ENCODE measurements around the gene CCHCR1. TPM values are rescaled to one million over a fixed set of nuclear protein-coding genes. Genes with fewer than 3 reads are reported as not detected.

Gene CCHCR1
- total and polyA plus RNA-seq, 7 experiments from 2014 or later: 6.9 to 46.4 (median 24.2) TPM

DNA sequence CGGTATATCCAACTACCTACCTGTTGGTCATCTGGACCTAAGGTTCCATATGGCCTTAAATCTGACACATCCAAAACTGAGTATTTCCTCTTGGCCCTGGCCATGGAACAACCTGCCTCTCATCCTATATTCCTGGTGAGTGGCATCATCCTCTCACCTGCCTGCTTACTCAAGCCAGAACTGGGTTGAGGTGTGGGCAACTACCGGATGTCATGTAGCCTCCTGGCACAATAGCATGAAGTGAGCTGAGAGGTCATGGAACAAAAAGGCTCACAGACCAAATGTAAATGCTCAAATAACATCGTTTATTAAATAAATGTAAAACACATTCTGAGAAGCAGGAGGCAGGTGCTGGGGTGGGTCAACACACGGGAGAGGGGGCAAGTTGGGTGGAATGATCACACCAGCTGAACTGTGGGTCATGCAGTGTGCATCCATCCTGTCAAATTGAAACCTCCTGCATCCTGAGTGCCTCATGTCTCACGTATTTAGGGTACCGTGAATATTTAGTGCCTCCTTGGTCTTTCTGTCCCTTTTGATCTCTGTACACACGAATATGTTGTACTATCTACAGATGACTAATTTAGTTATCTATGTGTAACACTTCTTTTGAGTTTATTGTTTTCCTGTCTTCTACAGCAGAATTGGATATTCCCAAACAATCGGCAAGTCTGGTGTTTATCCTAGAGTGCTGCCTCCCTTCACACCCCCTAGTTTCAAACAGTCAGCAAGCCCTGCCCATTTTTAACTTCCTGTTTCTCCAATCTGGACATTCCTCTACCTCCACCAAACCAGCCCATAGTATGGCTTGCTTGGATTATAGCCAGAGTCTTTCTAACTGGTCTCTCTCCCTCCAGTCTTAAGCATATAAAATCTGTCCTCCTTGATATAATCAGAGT, 20.8 kb upstream of the CCHCR1 start:
- Histone ChIP-seq H3K9me3 (ENCODE audit: control insufficient read depth in 2 of 3, low read length in 3 of 3) (no peaks in the 10 kb centered on the region), H3K27ac (ENCODE audit: low read depth, low read length) (no peak overlapping the region), H3K36me3 (ENCODE audit: control insufficient read depth in 2 of 3, insufficient read depth in 3 of 3, low read length in 3 of 3) (no peaks in the 10 kb centered on the region), H3K4me1 (ENCODE audit: control insufficient read depth in 2 of 2, insufficient read depth in 2 of 2, low read length in 2 of 2) (peaks cover 0 to 4% of the 10 kb centered on the region in 2 donors), H3K4me3 (ENCODE audit: low read length) (no peak overlapping the region), H3K27me3 (ENCODE audit: control insufficient read depth in 2 of 2, insufficient read depth in 2 of 2, low read length in 2 of 2) (no peaks in the 10 kb centered on the region)
- DNase-seq (no peak), ATAC-seq (no peak)
- peaks cover 0 to 15% (median 8%) of the 10 kb centered on the region in 7 donors for H3K4me1 Mint-ChIP-seq
- no peaks in the 10 kb centered on the region for H3K36me3 Mint-ChIP-seq
- CTCF ChIA-PET: no interaction called here
- peaks cover 0 to 1% (median 0%) of the 10 kb centered on the region in 11 donors for H3K9me3 Mint-ChIP-seq
- POLR2A ChIA-PET: no interaction called here
- intact Hi-C loops (cut with micrococcal nuclease): no loop called here
- H3K4me3 Mint-ChIP-seq: no peak overlapping the region
- H3K27me3 Mint-ChIP-seq: no peaks in the 10 kb centered on the region
- H3K27ac Mint-ChIP-seq: no peak overlapping the region

DNA sequence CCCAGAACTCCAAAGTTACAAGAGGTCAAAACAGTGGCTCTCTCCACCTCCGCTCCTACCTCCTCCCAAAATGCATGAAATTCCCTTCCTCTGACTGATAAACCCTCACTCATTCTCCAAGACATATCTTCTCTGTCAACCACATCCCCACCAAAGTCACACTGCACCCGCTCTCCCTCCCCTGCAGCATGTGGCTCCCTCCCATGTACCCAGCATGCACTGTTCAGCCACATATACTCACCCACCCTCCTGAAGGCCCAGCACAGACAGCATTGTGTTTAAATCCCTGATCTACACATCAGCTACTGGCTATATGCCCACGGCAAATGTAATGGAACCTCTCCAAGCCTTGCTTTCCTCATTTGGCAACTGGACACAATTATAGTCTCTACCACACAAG, 18.4 kb upstream of the CCHCR1 start:
- ATAC-seq: no peak

DNA sequence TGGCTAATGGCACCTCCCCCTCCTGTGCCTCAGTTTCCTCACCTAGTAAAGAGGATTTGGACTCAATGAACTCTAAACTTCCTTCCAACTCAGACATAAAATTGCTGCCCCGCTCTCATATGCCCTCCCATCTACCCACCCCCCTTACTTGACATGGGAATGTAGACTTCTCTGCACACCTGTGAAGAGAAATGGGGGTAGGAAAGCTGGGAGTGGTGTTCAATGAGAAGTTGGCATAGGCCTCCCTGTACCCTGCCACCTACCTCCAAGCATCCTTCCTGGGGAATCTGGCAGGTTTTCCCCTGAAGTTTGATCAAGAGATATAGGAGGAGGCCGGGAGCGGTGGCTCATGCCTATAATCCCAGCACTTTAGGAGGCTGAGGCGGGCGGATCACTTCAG, 16.8 kb upstream of the CCHCR1 start:
- Mint-ChIP-seq H3K27ac (no peak overlapping the region), H3K27me3 (no peaks in the 10 kb centered on the region), H3K9me3 (peaks cover 0 to 1% (median 0%) of the 10 kb centered on the region in 11 donors), H3K4me1 (peaks cover 0 to 15% (median 6%) of the 10 kb centered on the region in 7 donors), H3K4me3 (no peak overlapping the region), H3K36me3 (no peaks in the 10 kb centered on the region)
- H3K4me3 ChIP-seq (ENCODE audit: low read length): no peak overlapping the region
- no peak overlapping the region for H3K27ac ChIP-seq (ENCODE audit: low read depth, low read length)
- ATAC-seq (no peak), DNase-seq (no peak)
- H3K36me3 ChIP-seq (ENCODE audit: control insufficient read depth in 2 of 3, insufficient read depth in 3 of 3, low read length in 3 of 3): no peaks in the 10 kb centered on the region
- H3K9me3 ChIP-seq (ENCODE audit: control insufficient read depth in 2 of 3, low read length in 3 of 3): no peaks in the 10 kb centered on the region
- H3K4me1 ChIP-seq (ENCODE audit: control insufficient read depth in 2 of 2, insufficient read depth in 2 of 2, low read length in 2 of 2): peaks cover 0 to 4% of the 10 kb centered on the region in 2 donors
- ChIA-PET POLR2A (no interaction called here), CTCF (no interaction called here)
- H3K27me3 ChIP-seq (ENCODE audit: control insufficient read depth in 2 of 2, insufficient read depth in 2 of 2, low read length in 2 of 2): no peaks in the 10 kb centered on the region
- intact Hi-C loops (cut with micrococcal nuclease): no loop called here

More for the DNA sequence above, 18.4 kb upstream of the CCHCR1 start:
- peaks cover 0 to 4% of the 10 kb centered on the region in 2 donors for H3K4me1 ChIP-seq (ENCODE audit: control insufficient read depth in 2 of 2, insufficient read depth in 2 of 2, low read length in 2 of 2)
- no peaks in the 10 kb centered on the region for H3K9me3 ChIP-seq (ENCODE audit: control insufficient read depth in 2 of 3, low read length in 3 of 3)
- no peaks in the 10 kb centered on the region for H3K36me3 ChIP-seq (ENCODE audit: control insufficient read depth in 2 of 3, insufficient read depth in 3 of 3, low read length in 3 of 3)
- H3K4me3 ChIP-seq (ENCODE audit: low read length): no peak overlapping the region
- no peak for DNase-seq
- H3K27me3 ChIP-seq (ENCODE audit: control insufficient read depth in 2 of 2, insufficient read depth in 2 of 2, low read length in 2 of 2): no peaks in the 10 kb centered on the region
- Mint-ChIP-seq H3K4me3 (peak overlapping the region in 1 of 10 donors; percentile 25), H3K27ac (peak overlapping the region in 1 of 9 donors; percentile 16), H3K27me3 (no peaks in the 10 kb centered on the region), H3K36me3 (no peaks in the 10 kb centered on the region), H3K9me3 (peaks cover 0 to 1% (median 0%) of the 10 kb centered on the region in 11 donors), H3K4me1 (peaks cover 0 to 15% (median 8%) of the 10 kb centered on the region in 7 donors)
- no peak overlapping the region for H3K27ac ChIP-seq (ENCODE audit: low read depth, low read length)
- ChIA-PET CTCF (no interaction called here), POLR2A (interaction anchor here (0.6 to 0.7 kb wide), 2 partner anchors 50 to 1047 kb away, joined by 3 read pairs; no protein-coding TSS in a partner anchor)
- intact Hi-C loops (cut with micrococcal nuclease): no loop called here

DNA sequence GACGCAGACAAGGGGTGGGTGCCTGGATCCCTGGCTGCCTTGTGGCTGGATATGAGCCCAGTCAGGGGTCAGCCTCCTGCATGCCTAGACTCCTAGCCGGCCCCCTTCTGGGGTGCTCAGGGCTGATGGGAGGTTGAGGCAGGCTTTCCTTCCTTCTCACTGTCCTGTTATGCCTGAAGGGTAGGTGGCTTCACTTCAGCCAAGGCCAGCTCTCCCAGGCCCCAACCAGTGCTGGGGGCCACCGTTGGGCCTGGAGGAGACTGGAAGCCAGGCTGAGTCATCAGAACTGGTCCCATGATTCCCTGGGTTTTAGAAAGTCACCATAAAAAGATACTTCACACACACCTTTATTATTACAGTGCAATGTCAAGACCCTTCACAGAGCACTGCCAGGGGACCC, 15.8 kb upstream of the CCHCR1 start:
- intact Hi-C loops (cut with micrococcal nuclease): no loop called here
- Mint-ChIP-seq H3K4me3 (no peak overlapping the region), H3K27me3 (no peaks in the 10 kb centered on the region), H3K4me1 (peaks cover 0 to 7% (median under 1%) of the 10 kb centered on the region in 7 donors), H3K27ac (no peak overlapping the region), H3K36me3 (no peaks in the 10 kb centered on the region), H3K9me3 (no peaks in the 10 kb centered on the region)
- Histone ChIP-seq H3K4me3 (ENCODE audit: low read length) (no peak overlapping the region), H3K27ac (ENCODE audit: low read depth, low read length) (no peak overlapping the region), H3K27me3 (ENCODE audit: control insufficient read depth in 2 of 2, insufficient read depth in 2 of 2, low read length in 2 of 2) (no peaks in the 10 kb centered on the region), H3K9me3 (ENCODE audit: control insufficient read depth in 2 of 3, low read length in 3 of 3) (no peaks in the 10 kb centered on the region), H3K4me1 (ENCODE audit: control insufficient read depth in 2 of 2, insufficient read depth in 2 of 2, low read length in 2 of 2) (peaks cover 0 to under 1% of the 10 kb centered on the region in 2 donors), H3K36me3 (ENCODE audit: control insufficient read depth in 2 of 3, insufficient read depth in 3 of 3, low read length in 3 of 3) (no peaks in the 10 kb centered on the region)
- ChIA-PET POLR2A (no interaction called here), CTCF (no interaction called here)
- ATAC-seq: no peak
- no peak for DNase-seq

DNA sequence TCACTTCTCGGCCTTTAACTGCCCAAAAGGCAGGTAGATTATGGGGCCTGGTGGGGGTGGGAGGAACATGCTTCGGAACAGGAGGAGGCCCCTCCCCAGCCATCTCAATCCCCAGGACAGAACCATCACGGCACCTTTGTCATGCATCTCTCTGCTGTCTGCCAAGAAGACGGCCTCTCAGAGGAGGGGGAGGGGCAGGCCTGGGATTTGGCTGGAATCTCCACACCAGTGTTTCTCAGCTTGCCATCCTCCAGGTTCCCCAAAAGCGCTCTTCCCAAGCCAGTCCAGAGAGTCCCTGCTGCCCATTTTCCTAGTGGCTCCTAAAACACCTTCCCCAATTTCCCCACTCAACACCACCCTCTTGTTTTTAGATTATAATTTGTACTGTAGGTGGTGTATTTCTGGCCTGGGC, 15.4 kb upstream of the CCHCR1 start:
- ChIA-PET CTCF (no interaction called here), POLR2A (no interaction called here)
- Histone ChIP-seq H3K36me3 (ENCODE audit: control insufficient read depth in 2 of 3, insufficient read depth in 3 of 3, low read length in 3 of 3) (no peaks in the 10 kb centered on the region), H3K4me1 (ENCODE audit: control insufficient read depth in 2 of 2, insufficient read depth in 2 of 2, low read length in 2 of 2) (no peaks in the 10 kb centered on the region), H3K27me3 (ENCODE audit: control insufficient read depth in 2 of 2, insufficient read depth in 2 of 2, low read length in 2 of 2) (no peaks in the 10 kb centered on the region), H3K27ac (ENCODE audit: low read depth, low read length) (no peak overlapping the region), H3K4me3 (ENCODE audit: low read length) (no peak overlapping the region), H3K9me3 (ENCODE audit: control insufficient read depth in 2 of 3, low read length in 3 of 3) (no peaks in the 10 kb centered on the region)
- ATAC-seq (no peak), DNase-seq (no peak)
- Mint-ChIP-seq H3K36me3 (no peaks in the 10 kb centered on the region), H3K4me1 (peaks cover 0 to 7% (median 0%) of the 10 kb centered on the region in 7 donors), H3K27ac (no peak overlapping the region), H3K9me3 (no peaks in the 10 kb centered on the region), H3K4me3 (no peak overlapping the region), H3K27me3 (no peaks in the 10 kb centered on the region)
- intact Hi-C loops (cut with micrococcal nuclease): no loop called here

DNA sequence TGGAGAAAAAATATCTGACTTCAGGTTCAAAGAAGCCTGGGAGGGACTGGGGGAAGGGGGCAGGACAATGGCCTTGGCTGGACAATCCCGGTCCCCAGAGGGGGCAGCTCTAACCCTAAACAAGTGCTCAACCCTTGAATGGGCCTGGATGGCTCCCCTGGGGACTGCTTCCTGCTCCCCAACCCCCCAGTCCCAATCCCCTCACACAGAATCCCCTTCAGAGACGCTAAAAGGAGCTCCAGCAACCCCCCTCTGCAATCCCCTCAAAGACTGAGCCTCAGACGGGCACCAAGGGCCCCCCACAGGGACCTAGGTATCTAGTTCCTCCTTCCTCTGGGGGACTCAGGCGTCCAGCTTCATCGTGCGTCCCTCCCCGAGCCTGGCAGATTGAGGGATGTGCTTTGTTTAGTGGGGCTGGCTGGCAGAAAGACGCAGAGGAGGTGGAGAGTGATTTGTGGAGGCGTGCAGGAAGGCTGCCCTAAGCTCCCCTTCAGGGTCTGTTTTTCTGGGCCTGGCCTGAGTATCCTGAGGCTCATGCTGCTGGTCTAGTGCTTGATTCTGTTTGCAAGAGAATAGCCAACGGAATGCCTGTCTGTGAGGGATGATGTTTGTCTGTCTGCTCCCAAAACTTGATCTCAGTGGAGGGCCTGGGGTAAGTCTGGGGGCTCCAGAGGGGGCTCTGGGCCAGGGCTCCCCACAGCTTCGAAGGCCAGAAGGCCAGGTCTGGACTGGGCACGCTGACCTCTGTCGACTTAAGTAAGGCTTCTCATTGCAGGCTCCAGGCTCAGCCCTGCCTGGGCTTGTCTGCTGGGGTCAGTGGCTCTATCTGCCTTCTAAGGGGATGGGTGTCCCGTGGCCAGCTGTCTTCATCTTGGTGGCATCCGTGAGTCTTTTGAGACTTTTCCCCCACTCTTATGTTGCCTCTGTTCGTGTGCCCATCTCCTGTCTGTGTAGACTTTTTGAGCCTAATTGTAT, 14.6 kb upstream of the CCHCR1 start:
- Mint-ChIP-seq H3K27ac (peak overlapping the region in 1 of 9 donors; percentile 12), H3K9me3 (no peaks in the 10 kb centered on the region)

More for the DNA sequence above, 14.6 kb upstream of the CCHCR1 start:
- DNase-seq (no peak), ATAC-seq (no peak)
- Histone ChIP-seq H3K27me3 (ENCODE audit: control insufficient read depth in 2 of 2, insufficient read depth in 2 of 2, low read length in 2 of 2) (no peaks in the 10 kb centered on the region), H3K9me3 (ENCODE audit: control insufficient read depth in 2 of 3, low read length in 3 of 3) (no peaks in the 10 kb centered on the region), H3K4me1 (ENCODE audit: control insufficient read depth in 2 of 2, insufficient read depth in 2 of 2, low read length in 2 of 2) (no peaks in the 10 kb centered on the region), H3K4me3 (ENCODE audit: low read length) (no peak overlapping the region), H3K27ac (ENCODE audit: low read depth, low read length) (no peak overlapping the region), H3K36me3 (ENCODE audit: control insufficient read depth in 2 of 3, insufficient read depth in 3 of 3, low read length in 3 of 3) (no peaks in the 10 kb centered on the region)
- ChIA-PET CTCF (no interaction called here), POLR2A (no interaction called here)
- Mint-ChIP-seq H3K36me3 (no peaks in the 10 kb centered on the region), H3K27me3 (no peaks in the 10 kb centered on the region), H3K4me1 (peaks cover 0 to 7% (median 0%) of the 10 kb centered on the region in 7 donors), H3K4me3 (no peak overlapping the region)
- intact Hi-C loops (cut with micrococcal nuclease): no loop called here
